GM19043 (cell line): ENCODE measurements around the gene ARL6IP6.

Source experiments
- ATAC-seq: cut with Tn5 transposase; IDR thresholded peaks from one replicate; pipeline ENCODE4 v1.9.1; 2021; ENCODE audit warnings: low read depth; ENCODE audit not compliant: unreplicated experiment

ARL6IP6 gene

DNA sequence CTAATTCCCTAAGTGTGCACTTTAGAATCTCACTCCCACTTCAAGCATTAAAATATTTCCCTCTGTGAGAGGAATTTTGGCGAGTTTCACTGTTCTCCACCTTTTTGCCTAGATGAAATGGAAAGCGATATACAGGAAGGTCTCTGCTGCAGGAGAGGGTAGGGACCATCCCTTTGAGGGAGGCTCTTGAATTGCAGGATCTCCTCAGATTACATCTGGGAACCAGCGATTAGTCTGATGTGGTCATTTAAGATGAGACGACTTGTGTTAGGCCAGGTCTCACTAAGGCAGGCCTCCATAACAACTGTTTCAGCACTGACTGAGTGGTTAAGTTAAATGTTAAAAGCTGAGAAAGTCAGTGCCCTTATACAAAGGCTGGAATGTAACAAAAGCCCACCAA lies 74.6 kb downstream of the ARL6IP6 start:
- no peak for ATAC-seq

DNA sequence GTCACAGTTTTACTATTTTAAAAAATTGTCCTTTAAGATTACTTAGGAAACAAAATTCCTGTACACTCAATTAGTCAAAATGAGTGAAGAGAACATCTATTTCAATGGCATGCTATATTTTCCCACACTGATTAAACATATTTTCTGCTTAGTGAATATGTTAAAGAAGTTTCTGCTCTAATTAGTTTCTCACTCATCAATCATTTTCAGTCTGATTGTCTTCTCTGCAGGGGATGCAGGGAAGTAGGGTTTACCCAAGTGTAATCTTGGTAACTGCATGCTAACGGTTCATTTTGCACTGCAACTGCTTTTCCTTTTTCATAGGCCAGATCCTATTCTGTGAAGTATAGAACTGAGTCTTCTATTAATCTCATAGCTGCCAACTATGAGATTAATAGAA lies 78.5 kb downstream of the ARL6IP6 start:
- ATAC-seq, result no peak

DNA sequence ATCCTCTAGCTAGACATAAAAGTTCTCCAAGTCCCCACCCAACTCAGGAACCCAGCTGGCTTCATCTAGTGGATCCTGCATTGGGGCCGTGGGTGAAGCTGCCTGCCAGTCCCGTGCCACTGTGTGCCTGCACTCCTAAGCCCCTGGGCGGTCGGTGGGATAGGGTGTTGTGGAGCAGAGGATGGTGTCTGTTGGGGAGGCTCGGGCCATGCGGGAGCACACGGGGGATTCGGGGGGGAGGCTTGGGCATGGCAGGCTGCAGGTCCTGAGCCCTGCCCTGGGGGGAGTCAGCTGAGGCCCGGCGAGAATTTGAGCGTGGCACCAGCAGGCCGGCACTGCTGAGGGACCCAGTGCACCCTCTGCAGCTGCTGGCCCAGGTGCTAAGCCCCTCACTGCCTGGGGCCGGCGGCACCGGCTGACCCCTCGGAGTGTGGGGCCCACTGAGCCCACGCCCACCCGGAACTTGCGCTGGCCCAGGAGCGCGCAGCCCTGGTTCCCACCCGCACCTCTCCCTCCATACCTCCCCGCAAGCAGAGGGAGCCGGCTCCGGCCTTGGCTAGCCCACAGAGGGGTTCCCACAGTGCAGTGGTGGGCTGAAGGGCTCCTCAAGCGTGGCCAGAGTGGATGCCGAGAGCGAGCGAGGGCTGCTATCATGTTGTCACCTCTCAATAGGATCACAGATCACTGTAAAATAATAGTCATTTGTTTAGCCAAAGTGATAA lies 86.4 kb downstream of the ARL6IP6 start:
- no peak for ATAC-seq

- ATAC-seq, result no peak
Measured at GRCh38 chr2:152811916-152812315, 93.5 kb downstream of the ARL6IP6 start.
